Neural crest cell (in vitro differentiated cells): ENCODE data around the gene NDUFC1. TPM values are rescaled to one million over a fixed set of nuclear protein-coding genes. Genes with fewer than 3 reads are reported as not detected.

Source experiments
- DNase-seq: peaks from one replicate; pipeline ENCODE4 v3.0.0; 2021; ENCODE audit warnings: low read depth, mixed read lengths, low spot score
- H3K27ac Mint-ChIP-seq: one replicate; pipeline ENCODE4 v1.8.0; 2021; ENCODE audit warnings: mild to moderate bottlenecking, mixed read lengths; ENCODE audit not compliant: unreplicated experiment
- H3K27me3 Mint-ChIP-seq: 2 replicates; pipeline ENCODE4 v1.8.0; 2021; ENCODE audit warnings: low read depth, mild to moderate bottlenecking, mixed read lengths
- H3K36me3 Mint-ChIP-seq: 2 replicates; pipeline ENCODE4 v1.8.0; 2021; ENCODE audit warnings: low read depth, mild to moderate bottlenecking, mixed read lengths
- H3K4me1 Mint-ChIP-seq: 2 replicates; pipeline ENCODE4 v1.8.0; 2021; ENCODE audit warnings: mixed read lengths
- H3K4me3 Mint-ChIP-seq: one replicate; pipeline ENCODE4 v1.8.0; 2021; ENCODE audit warnings: mild to moderate bottlenecking, mixed read lengths
- H3K9me3 Mint-ChIP-seq: 2 replicates; pipeline ENCODE4 v1.8.0; 2021; ENCODE audit warnings: mixed read lengths
- total RNA-seq: library from RNA; stranded (reverse); gene quantifications from 2 replicates; pipeline ENCODE4 v1.2.1, GENCODE V29; 2021
- TF ChIP-seq, protein P1 (sequence below): fragments of 200-600 bp; sonication (generic); conservative IDR thresholded peaks from 2 replicates; pipeline ENCODE4 v1.5.0; 2021; ENCODE audit warnings: antibody characterized with exemption, mild to moderate bottlenecking

The NDUFC1 gene
- total RNA-seq, 1 donor from 2014 or later = 54.4 TPM

DNA sequence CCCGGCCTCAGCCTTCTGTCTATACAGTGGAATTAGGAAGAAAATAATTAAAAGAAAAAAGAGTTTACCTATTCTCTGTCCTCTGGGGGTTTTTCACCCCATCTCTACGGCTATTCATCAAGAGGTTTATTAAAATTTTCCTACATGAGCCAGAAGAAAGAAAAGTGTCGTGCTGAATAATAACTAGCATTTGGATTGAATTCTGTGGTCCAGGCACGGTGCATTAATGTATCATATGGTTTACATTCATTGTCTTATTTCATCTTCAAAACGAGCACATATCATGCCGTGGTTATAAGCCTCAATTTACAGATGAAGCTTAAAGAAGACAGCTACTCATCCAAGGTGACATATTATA lies 6.4 kb downstream of the NDUFC1 start:
- Mint-ChIP-seq H3K27me3 (no peaks in the 10 kb centered on the region), H3K27ac (peak overlapping the region; percentile 99), H3K4me1 (peaks cover 35% of the 10 kb centered on the region), H3K4me3 (peak overlapping the region; percentile 98), H3K9me3 (no peaks in the 10 kb centered on the region), H3K36me3 (peaks cover 6% of the 10 kb centered on the region)
- TF ChIP-seq, protein P1, sequence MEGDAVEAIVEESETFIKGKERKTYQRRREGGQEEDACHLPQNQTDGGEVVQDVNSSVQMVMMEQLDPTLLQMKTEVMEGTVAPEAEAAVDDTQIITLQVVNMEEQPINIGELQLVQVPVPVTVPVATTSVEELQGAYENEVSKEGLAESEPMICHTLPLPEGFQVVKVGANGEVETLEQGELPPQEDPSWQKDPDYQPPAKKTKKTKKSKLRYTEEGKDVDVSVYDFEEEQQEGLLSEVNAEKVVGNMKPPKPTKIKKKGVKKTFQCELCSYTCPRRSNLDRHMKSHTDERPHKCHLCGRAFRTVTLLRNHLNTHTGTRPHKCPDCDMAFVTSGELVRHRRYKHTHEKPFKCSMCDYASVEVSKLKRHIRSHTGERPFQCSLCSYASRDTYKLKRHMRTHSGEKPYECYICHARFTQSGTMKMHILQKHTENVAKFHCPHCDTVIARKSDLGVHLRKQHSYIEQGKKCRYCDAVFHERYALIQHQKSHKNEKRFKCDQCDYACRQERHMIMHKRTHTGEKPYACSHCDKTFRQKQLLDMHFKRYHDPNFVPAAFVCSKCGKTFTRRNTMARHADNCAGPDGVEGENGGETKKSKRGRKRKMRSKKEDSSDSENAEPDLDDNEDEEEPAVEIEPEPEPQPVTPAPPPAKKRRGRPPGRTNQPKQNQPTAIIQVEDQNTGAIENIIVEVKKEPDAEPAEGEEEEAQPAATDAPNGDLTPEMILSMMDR = peak; percentile 23
- no peak for DNase-seq

DNA sequence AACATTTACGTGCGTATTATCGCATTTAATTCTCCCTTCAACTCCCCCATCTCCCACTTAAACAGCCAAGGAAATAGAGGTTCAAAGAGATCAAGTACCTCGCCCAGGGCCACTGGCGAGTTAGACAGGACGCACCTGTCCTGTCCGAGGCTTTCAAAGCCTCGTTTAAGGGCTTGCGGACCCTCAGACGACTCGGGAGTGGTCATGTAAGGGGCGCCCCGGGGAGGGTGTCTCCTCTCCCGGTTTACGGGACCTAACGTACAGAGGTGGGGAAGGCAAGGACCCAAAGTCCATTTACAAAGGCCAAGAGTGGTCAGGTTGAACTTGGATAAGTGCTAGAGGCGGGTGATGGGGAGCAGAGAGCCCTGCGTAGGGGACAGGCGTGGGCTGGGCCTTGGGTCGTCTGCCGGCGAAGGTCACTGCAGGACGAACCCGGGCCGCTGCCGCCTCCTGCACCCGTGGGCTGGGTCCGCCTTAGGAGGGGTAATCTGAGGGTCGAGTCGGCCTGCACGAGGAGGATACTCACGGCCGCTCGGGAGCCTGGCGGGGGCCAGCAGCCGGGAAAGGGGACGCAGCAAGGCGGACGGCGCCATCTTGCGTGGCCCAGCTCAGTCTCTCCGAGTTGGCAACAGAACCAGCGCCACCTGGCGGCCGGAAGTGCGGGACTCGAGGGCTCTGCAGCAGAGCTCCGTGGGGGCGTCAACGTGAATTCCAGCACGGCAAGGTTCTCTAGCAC lies 6.9 kb downstream of the NDUFC1 start:
- Mint-ChIP-seq H3K4me1 (peaks cover 30% of the 10 kb centered on the region), H3K9me3 (no peaks in the 10 kb centered on the region), H3K36me3 (peaks cover 6% of the 10 kb centered on the region), H3K27ac (peak overlapping the region; percentile 99), H3K4me3 (peak overlapping the region; percentile 98), H3K27me3 (no peaks in the 10 kb centered on the region)
- TF ChIP-seq, protein P1 = peak; percentile 98
- DNase-seq = peak; percentile 100

DNA sequence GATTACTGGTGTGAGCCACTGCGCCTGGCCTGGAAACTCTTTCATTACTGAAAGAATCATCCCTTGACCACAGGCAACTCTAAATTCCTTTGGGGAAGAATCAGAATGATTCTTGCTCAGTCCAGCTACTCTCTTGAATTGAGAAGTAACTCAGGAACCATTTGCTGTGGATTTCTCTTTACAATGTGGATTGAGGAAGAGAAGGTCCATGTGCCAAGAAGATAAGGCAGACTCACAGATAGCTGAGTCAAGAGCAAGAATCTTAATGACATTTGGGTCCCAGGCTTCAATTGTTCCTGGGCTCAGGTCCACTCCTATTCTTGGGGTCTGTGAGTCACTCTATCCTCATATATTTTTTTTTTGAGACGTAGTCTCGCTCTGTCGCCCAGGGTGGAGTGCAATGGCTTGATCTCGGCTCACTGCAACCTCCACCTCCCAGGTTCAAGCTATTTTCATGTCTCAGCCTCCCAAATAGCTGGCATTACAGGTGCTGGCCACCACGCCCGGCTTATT lies 16.0 kb downstream of the NDUFC1 start:
- no peak overlapping the region for H3K4me3 Mint-ChIP-seq
- TF ChIP-seq, protein P1 = no peak

DNA sequence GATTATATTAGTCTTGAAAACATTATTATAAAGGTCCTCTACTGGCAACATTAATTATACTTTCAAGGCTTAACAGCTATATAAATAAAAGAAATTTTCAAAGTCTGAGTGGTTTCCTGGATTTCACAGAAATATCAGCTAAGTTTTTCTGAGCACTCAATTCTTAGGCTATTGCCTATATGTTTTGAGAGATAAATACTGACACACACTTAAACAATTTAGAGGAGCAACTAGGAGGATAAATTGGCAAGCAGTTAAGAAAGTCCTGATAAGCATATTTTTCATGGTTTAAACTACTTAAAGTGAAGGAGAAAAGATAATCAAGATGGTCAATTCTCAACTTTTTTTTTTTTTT lies 19.6 kb downstream of the NDUFC1 start:
- TF ChIP-seq, protein P1 = no peak
- Mint-ChIP-seq H3K9me3 (peaks cover 4% of the 10 kb centered on the region), H3K27ac (no peak overlapping the region), H3K4me1 (peaks cover 14% of the 10 kb centered on the region), H3K27me3 (peaks cover 51% of the 10 kb centered on the region), H3K4me3 (no peak overlapping the region), H3K36me3 (no peaks in the 10 kb centered on the region)
- no peak for DNase-seq

More for the DNA sequence above, 16.0 kb downstream of the NDUFC1 start:
- peaks cover 5% of the 10 kb centered on the region for H3K36me3 Mint-ChIP-seq
- DNase-seq = no peak
- no peaks in the 10 kb centered on the region for H3K4me1 Mint-ChIP-seq
- peaks cover 16% of the 10 kb centered on the region for H3K27me3 Mint-ChIP-seq
- no peak overlapping the region for H3K27ac Mint-ChIP-seq
- H3K9me3 Mint-ChIP-seq = peaks cover 4% of the 10 kb centered on the region

DNA sequence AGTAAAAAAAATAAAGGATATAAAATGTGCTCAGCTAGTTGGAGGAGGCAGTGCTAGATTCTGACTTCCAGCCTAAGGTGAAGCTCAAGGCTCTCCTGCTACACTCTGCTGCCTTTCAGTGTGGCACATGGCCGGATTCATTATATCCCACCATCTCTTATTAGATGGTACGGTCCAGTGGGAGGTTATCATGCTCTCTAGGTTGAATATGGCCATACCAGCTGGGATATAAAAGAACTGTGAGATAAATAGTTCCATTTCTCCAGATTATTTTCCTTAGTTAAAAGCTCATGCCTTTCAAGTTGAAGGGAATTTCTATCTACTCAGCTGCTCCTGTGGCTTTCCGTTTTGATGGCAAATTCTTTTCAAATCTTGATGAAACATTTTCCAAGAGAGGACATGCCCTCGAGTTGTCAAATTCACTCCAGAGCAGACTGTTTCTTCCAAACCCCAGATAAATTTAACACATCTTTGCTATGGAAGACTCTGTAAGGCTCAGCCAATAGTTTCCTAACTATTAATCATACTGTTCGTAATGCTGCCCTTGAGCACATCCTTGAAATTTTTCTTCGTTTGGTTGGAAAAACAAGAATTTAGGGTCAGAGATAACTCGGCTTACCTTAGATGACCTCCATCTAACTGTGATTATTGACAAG lies 20.1 kb downstream of the NDUFC1 start:
- TF ChIP-seq, protein P1 = no peak
- Mint-ChIP-seq H3K27me3 (peaks cover 55% of the 10 kb centered on the region), H3K27ac (no peak overlapping the region), H3K36me3 (no peaks in the 10 kb centered on the region), H3K4me1 (peaks cover 14% of the 10 kb centered on the region), H3K9me3 (peaks cover 4% of the 10 kb centered on the region), H3K4me3 (no peak overlapping the region)
- no peak for DNase-seq
